HepG2 (cell line): Measurements from ENCODE around the gene RCC1. TPM values are rescaled to one million over a fixed set of nuclear protein-coding genes. Genes with fewer than 3 reads are reported as not detected.

Source experiments
- AHR ChIP-seq: IDR thresholded peaks from 2 replicates; pipeline ENCODE4 v1.6.1; 2018; ENCODE audit warnings: missing genetic modification reagents, missing compliant biosample characterization
- DNMT1 ChIP-seq: sonication (generic); formaldehyde crosslinking; IDR thresholded peaks from 2 replicates; pipeline ENCODE4 v1.5.1; 2020; ENCODE audit warnings: mild to moderate bottlenecking, missing genetic modification reagents
- EZH2 ChIP-seq: conservative IDR thresholded peaks from 2 replicates; pipeline ENCODE4 v1.6.1; 2012; ENCODE audit warnings: mild to moderate bottlenecking, low read depth, low read length, moderate library complexity
- FLYWCH1 ChIP-seq: sonication (generic); formaldehyde crosslinking; IDR thresholded peaks from 2 replicates; pipeline ENCODE4 v1.8.1; 2023; ENCODE audit warnings: mild to moderate bottlenecking, missing genetic modification reagents
- HDAC2 ChIP-seq: sonication (generic); formaldehyde crosslinking; IDR thresholded peaks from 2 replicates; pipeline ENCODE4 v1.4.0; 2020; ENCODE audit warnings: missing genetic modification reagents
- ISX ChIP-seq: sonication (generic); formaldehyde crosslinking; conservative IDR thresholded peaks from 2 replicates; pipeline ENCODE4 v1.5.0; 2020; ENCODE audit warnings: missing genetic modification reagents
- KDM2A ChIP-seq: sonication (generic); formaldehyde crosslinking; IDR thresholded peaks from 2 replicates; pipeline ENCODE4 v1.4.0; 2020; ENCODE audit warnings: low read depth, missing genetic modification reagents, borderline replicate concordance
- KDM4B ChIP-seq: sonication (generic); formaldehyde crosslinking; IDR thresholded peaks from 2 replicates; pipeline ENCODE4 v1.4.0; 2020; ENCODE audit warnings: missing genetic modification reagents
- MBNL3 ChIP-seq: fragments of 250-450 bp; sonication (Bioruptor Pico); conservative IDR thresholded peaks from 2 replicates; pipeline ENCODE4 v1.8.0; 2022; ENCODE audit warnings: mild to moderate bottlenecking, inconsistent platforms
- MYNN ChIP-seq: sonication (generic); formaldehyde crosslinking; IDR thresholded peaks from 2 replicates; pipeline ENCODE4 v1.4.0; 2020; ENCODE audit warnings: mild to moderate bottlenecking, low read depth, missing genetic modification reagents
- NCOA5 ChIP-seq: sonication (generic); formaldehyde crosslinking; IDR thresholded peaks from 2 replicates; pipeline ENCODE4 v1.4.0; 2020; ENCODE audit warnings: missing genetic modification reagents
- NONO ChIP-seq, 2 experiments: fragments of 450-650 bp in 1 of 2; sonication (generic) in 1 of 2; formaldehyde crosslinking in 1 of 2; IDR thresholded peaks in 1 of 2; conservative IDR thresholded peaks in 1 of 2; 2 replicates each; pipeline versions ENCODE4 v1.6.1 to v1.8.0; 2017 to 2022; ENCODE audit warnings: mild to moderate bottlenecking in 1 of 2, missing genetic modification reagents in 1 of 2, moderate library complexity in 1 of 2
- NR2C2 ChIP-seq: sonication (generic); formaldehyde crosslinking; IDR thresholded peaks from 2 replicates; pipeline ENCODE4 v1.4.0; 2020; ENCODE audit warnings: missing genetic modification reagents, mild to moderate bottlenecking, moderate library complexity, borderline replicate concordance
- POLR2G ChIP-seq: fragments of 200-400 bp; formaldehyde crosslinking; IDR thresholded peaks from 2 replicates; pipeline ENCODE4 v1.6.1; 2018; ENCODE audit warnings: mild to moderate bottlenecking, low read depth, low read length, moderate library complexity
- PRMT3 ChIP-seq: sonication (generic); formaldehyde crosslinking; IDR thresholded peaks from 2 replicates; pipeline ENCODE4 v1.8.1; 2022; ENCODE audit warnings: low read depth, mild to moderate bottlenecking, moderate library complexity, missing genetic modification reagents, borderline replicate concordance
- RFX1 ChIP-seq: fragments of 450-650 bp; IDR thresholded peaks from 2 replicates; pipeline ENCODE4 v1.6.1; 2017
- SAFB2 ChIP-seq: sonication (generic); formaldehyde crosslinking; IDR thresholded peaks from 2 replicates; pipeline ENCODE4 v1.5.1; 2020; ENCODE audit warnings: missing genetic modification reagents, low read depth, mild to moderate bottlenecking, borderline replicate concordance
- XBP1 ChIP-seq: sonication (generic); formaldehyde crosslinking; IDR thresholded peaks from 2 replicates; pipeline ENCODE4 v1.5.0; 2020; ENCODE audit warnings: missing genetic modification reagents
- ZFP36L1 ChIP-seq: sonication (generic); formaldehyde crosslinking; IDR thresholded peaks from 2 replicates; pipeline ENCODE4 v1.8.0; 2022; ENCODE audit warnings: mild to moderate bottlenecking, missing genetic modification reagents, moderate library complexity
- ZFP36L2 ChIP-seq: sonication (generic); formaldehyde crosslinking; IDR thresholded peaks from 2 replicates; pipeline ENCODE4 v1.4.0; 2020; ENCODE audit warnings: missing genetic modification reagents
- ZFP62 ChIP-seq: sonication (generic); formaldehyde crosslinking; IDR thresholded peaks from 2 replicates; pipeline ENCODE4 v1.4.0; 2020; ENCODE audit warnings: missing genetic modification reagents
- polyA plus RNA-seq, 8 experiments: library from polyadenylated mRNA; depleted of rRNA in 3 of 8; stranded (reverse) in 7 of 8; unstranded in 1 of 8; fragments of >200 nt; fragmentation: Illumina TruSeq in 4 of 8; extraction: Trizol in 4 of 8; gene quantifications; 2 replicates each; pipeline versions ENCODE4 v1.2.1 to v1.2.3, GENCODE V29; 2011 to 2016; ENCODE audit warnings: low read depth in 4 of 8, missing spikeins in 1 of 8, mixed read lengths in 1 of 8; ENCODE audit not compliant: insufficient read depth in 1 of 8
- total RNA-seq, 5 experiments: library from RNA; depleted of rRNA; stranded (reverse); fragments of >200 nt; fragmentation: Illumina TruSeq; extraction: Trizol; gene quantifications; 2 replicates each; pipeline ENCODE4 v1.2.3, GENCODE V29; 2016; ENCODE audit warnings: low read depth in 1 of 5
- TF ChIP-seq, protein P1 (sequence below): sonication (generic); formaldehyde crosslinking; IDR thresholded peaks from 2 replicates; pipeline ENCODE4 v1.8.1; 2023; ENCODE audit warnings: mild to moderate bottlenecking, moderate library complexity, missing genetic modification reagents
- TF ChIP-seq, protein P2 (sequence below): IDR thresholded peaks from 2 replicates; pipeline ENCODE4 v1.6.1; 2016; ENCODE audit warnings: low read depth
- TF ChIP-seq, protein P3 (sequence below): sonication (generic); formaldehyde crosslinking; IDR thresholded peaks from 2 replicates; pipeline ENCODE4 v1.8.1; 2023; ENCODE audit warnings: mild to moderate bottlenecking, missing genetic modification reagents
- TF ChIP-seq, protein P4 (sequence below): sonication (generic); formaldehyde crosslinking; IDR thresholded peaks from 2 replicates; pipeline ENCODE4 v1.4.0; 2020; ENCODE audit warnings: mild to moderate bottlenecking, missing genetic modification reagents
- TF ChIP-seq, protein P5 (sequence below): sonication (generic); formaldehyde crosslinking; IDR thresholded peaks from 2 replicates; pipeline ENCODE4 v1.4.0; 2020; ENCODE audit warnings: missing genetic modification reagents

Gene RCC1
- total and polyA plus RNA-seq, 2 of the 13 experiments (the other 11 are each of a cell fraction or from before 2014, with no cell fraction given), result 47.2 to 80.8 TPM

DNA sequence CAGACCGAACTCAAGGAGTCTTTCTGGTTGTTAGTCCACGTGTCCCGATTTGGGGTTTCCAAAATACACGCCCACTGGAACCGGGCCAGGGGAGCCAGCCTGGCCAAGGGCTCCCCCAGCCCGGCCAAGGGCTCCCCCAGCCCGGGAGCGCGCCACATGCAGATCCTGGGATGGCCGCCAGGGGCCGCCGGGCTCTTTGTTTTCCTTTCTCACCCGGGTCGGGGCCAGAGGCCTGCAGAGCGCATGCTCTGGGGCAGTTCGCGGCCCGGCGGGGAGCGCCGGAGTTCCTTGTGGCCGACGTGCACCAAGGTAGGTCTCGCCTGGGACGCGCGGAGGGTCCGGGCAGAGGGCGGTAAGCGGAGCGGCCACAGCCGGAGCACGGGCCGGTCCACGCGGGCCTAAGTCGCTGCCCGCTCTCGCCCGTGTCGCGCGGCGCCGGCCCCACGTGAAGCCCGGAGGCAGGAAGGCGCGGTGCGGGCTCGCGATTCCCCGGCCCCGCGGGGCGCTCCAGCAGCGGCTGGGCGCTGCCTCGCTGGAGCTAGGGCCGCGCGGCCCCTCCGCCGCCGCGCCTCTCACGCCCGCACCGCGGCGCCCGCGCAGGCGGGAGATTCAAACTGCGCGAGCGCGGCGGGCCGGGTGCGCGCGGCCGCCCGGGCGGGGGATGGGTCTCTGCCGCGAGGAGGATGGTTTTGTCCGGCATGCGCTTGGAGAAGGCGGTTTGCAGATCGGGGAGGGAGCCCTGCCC lies 12.3 kb downstream of the RCC1 start (continued):
- TF ChIP-seq, protein P1, sequence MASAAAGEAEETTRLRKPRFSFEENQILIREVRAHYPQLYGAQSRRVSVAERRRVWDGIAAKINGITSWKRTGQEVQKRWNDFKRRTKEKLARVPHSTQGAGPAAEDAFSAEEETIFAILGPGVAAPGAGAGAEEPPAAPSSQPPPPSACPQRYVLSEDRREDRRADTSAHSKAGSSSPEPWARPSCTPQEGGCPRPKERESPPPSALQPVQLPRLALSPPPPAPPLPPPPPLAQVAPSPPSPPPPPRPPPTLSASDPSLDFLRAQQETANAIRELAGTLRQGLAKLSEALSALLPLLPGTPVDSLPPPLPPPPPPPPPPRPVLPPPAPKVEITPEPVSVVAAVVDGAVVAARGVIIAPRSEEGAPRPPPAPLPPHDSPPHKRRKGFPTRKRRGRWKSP (CRISPR knock-in tag), result peak; percentile 29
- no peak for TF ChIP-seq NONO (IDR thresholded peaks at IDR 0.05)
- TF ChIP-seq NONO (CRISPR knock-in tag; conservative IDR thresholded peaks at IDR 0.05), result peak; percentile 47; the same call in 1 of the 2 replicates
- TF ChIP-seq DNMT1 (CRISPR knock-in tag), result peak; percentile 56; the same call in 1 of the 2 replicates
- TF ChIP-seq, protein P2, sequence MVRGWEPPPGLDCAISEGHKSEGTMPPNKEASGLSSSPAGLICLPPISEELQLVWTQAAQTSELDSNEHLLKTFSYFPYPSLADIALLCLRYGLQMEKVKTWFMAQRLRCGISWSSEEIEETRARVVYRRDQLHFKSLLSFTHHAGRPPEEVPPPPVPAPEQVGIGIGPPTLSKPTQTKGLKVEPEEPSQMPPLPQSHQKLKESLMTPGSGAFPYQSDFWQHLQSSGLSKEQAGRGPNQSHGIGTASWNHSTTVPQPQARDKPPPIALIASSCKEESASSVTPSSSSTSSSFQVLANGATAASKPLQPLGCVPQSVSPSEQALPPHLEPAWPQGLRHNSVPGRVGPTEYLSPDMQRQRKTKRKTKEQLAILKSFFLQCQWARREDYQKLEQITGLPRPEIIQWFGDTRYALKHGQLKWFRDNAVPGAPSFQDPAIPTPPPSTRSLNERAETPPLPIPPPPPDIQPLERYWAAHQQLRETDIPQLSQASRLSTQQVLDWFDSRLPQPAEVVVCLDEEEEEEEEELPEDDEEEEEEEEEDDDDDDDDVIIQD (CRISPR knock-in tag), result peak; percentile 48; the same call in 1 of the 2 replicates
- TF ChIP-seq, protein P3, sequence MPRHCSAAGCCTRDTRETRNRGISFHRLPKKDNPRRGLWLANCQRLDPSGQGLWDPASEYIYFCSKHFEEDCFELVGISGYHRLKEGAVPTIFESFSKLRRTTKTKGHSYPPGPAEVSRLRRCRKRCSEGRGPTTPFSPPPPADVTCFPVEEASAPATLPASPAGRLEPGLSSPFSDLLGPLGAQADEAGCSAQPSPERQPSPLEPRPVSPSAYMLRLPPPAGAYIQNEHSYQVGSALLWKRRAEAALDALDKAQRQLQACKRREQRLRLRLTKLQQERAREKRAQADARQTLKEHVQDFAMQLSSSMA (CRISPR knock-in tag), result no peak; the same call in none of the 2 replicates
- no peak for TF ChIP-seq NR2C2 (CRISPR knock-in tag)
- TF ChIP-seq PRMT3, result peak; percentile 52
- TF ChIP-seq ZFP62, result no peak
- TF ChIP-seq ZFP36L1, result no peak
- peak; percentile 99 for TF ChIP-seq KDM2A (CRISPR knock-in tag)
- no peak for TF ChIP-seq EZH2
- 0 out of 2 replicates have a peak, but pooled peaks have one; percentile 51 for TF ChIP-seq MYNN (CRISPR knock-in tag)
- TF ChIP-seq FLYWCH1, result no peak
- TF ChIP-seq MBNL3, result no peak
- peak; percentile 26; the same call in 1 of the 2 replicates for TF ChIP-seq NCOA5
- peak; percentile 60 for TF ChIP-seq KDM4B
- TF ChIP-seq RFX1, result no peak
- TF ChIP-seq, protein P4, sequence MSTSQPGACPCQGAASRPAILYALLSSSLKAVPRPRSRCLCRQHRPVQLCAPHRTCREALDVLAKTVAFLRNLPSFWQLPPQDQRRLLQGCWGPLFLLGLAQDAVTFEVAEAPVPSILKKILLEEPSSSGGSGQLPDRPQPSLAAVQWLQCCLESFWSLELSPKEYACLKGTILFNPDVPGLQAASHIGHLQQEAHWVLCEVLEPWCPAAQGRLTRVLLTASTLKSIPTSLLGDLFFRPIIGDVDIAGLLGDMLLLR (CRISPR knock-in tag), result peak; percentile 40; the same call in 1 of the 2 replicates
- TF ChIP-seq AHR (CRISPR knock-in tag), result peak; percentile 78; the same call in 1 of the 2 replicates
- TF ChIP-seq XBP1 (CRISPR knock-in tag), result no peak
- TF ChIP-seq, protein P5, sequence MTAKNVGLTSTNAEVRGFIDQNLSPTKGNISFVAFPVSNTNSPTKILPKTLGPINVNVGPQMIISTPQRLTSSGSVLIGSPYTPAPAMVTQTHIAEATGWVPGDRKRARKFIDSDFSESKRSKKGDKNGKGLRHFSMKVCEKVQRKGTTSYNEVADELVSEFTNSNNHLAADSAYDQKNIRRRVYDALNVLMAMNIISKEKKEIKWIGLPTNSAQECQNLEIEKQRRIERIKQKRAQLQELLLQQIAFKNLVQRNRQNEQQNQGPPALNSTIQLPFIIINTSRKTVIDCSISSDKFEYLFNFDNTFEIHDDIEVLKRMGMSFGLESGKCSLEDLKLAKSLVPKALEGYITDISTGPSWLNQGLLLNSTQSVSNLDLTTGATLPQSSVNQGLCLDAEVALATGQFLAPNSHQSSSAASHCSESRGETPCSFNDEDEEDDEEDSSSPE, result peak; percentile 86
- TF ChIP-seq SAFB2, result peak; percentile 59; the same call in 1 of the 2 replicates
- TF ChIP-seq ISX (CRISPR knock-in tag), result peak; percentile 74; the same call in 1 of the 2 replicates
- TF ChIP-seq POLR2G, result peak; percentile 92
- TF ChIP-seq ZFP36L2 (CRISPR knock-in tag), result no peak
- TF ChIP-seq HDAC2, result peak; percentile 34; the same call in 1 of the 2 replicates
